NCI-H128 (cell line): Measurements from ENCODE around the gene PELI2.

Experiments used
- DNase-seq: peaks from one replicate; lab custom pipeline; 2025; ENCODE audit not compliant: unreplicated experiment; lab: John Stamatoyannopoulos, UW

The PELI2 gene

DNA sequence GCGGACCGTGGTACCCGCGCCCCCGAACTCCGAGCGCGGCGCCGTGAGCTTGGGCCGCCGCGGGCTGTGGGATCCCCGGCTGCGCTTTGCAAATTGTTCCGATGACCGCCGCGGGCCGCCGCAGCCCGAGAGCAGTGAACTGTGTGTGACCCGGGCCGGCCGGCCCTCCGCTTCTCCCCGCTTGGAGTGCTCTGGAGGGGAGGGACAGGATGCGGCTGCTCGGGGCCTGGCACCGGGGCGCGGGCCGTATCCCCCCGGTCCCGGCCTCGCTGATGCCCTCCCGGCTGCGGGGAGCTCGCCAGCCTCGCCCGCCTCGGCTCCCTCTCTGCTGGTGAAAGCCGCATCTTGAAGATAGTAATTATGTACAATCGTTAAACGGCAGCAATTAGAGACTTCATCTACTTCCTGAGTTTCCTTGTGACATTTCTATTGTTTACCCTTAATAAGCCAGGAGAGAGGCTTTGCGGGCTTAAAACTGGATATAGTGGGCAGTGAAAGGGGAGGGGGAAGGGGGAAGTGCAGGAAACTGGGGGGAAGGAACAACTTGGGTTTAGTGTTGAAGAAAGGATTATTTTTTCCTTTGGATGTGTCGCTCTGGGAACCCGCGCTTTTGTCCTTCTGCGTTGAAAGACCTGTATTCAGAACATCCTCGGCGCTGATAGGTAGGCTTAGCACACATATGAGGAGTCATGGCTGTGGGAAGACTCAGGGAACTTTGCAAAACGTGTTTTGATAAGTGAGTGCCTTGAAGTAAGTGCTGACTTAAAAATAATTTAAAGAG, 1.2 kb downstream of the PELI2 start:
- no peak for DNase-seq

DNA sequence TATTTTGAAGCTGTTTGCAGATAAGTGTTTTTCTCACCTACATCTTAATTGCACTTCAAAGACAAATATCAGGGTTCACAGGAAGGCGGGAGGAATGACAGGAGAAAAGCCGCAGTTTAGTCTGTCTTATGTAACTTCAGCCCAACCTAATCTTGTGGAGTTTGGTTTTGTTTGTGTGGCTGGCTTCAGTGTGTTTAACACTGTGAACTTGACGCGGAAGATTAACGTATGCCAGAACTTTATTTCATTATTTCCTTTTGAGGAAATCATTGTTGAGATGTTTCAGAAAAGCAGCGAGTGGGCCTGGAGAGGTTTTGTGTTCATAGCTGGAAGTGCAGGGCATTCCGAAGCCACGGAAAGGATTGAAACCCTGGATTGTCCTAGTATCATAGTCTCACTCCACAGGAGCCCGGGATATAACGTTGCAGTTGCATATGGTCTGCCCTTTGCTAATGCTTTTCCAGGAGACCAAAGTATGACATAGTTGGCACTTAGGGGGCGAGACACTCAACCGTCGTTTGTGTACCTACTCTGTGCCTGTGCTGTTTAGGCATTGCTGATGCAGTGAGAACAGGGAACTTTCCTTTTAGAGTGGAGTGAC, 2.0 kb downstream of the PELI2 start:
- no peak for DNase-seq

DNA sequence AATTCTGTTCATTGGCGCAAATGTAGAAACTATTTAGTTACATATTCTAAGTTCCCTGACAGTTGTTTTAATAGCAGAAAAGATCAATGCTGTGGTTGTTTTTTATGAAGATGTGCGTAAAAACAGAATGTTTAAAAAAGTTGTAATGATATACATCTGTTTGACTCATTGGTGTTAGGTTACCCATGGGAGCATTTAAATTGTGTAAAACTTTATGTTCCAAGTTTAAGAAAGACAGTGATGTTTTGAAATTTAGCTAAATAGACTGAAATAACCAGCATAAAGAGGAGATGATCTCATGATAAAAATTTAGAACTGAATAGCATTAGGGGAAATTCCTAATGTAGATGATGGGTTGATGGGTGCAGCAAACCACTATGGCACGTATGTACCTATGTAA, 3.6 kb downstream of the PELI2 start:
- DNase-seq: no peak

DNA sequence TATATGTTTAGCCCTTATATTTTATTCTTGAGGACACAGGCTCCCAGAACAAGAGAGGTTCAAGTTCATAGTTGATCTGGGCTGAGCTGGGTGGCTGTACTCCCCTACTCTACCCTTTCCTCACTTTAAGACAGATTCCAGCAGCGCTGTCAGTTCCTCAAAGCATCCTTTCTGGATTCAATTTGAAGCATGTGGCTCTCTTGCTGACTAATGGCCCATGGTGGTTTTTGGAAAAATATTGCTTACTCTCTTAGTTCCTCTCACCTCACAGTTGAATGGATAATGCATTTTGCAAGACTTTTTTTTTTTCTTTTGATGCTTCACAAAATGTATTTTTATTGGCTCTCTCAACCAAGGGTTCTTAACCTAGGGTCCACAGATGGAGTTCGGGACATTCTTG, 4.1 kb downstream of the PELI2 start:
- no peak for DNase-seq

DNA sequence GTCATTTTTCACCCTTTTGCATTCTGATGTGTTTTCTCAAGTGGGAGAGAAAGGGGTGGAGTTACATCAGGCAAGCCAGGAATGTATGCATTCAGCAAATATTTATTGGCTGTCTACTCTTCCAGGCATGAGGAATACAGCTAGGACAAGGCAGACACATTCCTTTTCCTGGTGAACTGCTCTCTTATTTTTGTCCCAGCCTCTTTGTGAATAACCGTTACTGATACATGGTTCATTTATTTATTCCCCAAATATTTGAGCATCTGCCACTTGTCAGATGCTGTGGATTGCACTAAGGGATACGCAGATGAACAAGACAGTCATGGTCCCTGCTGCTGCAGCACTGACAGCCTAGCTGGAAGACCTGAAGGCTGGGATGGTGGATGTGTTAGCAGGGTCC, 6.1 kb downstream of the PELI2 start:
- DNase-seq: no peak

DNA sequence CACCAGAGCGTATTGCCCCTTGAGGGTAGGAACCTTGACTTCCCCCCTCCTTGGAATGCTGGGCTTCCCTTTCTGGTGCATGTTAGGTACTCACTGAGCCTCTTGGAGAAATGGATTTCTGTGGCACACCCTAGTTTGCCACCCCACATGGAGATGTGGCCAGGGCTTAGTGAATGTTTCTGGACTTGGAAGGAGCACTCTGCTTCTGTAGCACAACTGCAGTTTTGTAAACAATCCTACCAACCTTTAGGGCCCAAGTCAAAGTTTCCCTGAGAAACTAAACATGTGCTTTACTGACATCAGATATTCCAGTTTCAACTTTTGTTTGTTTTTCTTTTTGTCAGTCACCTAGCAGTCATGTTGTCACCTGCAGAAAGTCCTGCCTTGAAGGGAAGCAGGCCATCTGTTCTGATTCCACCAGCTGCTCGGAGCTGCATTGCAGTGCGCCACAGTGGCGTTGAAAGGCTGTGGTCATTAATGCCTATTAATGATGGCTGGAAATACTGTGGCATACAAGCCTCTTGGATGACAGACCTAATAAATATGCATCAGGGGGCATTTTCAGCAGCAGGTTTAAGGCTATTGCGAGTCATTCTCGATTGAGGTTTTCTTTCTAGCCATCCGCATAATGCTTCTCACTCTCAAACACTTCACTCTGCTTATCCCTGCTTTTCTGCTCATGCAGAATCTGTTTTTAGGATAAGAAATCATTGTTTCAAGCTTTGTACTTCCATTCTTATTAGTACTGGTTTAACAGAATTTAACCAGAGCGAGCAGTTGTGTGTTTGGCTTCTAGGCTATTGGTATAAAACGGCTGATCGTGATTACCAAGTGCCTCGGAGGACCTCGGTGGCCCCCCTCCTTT, 7.8 kb downstream of the PELI2 start:
- DNase-seq: no peak

DNA sequence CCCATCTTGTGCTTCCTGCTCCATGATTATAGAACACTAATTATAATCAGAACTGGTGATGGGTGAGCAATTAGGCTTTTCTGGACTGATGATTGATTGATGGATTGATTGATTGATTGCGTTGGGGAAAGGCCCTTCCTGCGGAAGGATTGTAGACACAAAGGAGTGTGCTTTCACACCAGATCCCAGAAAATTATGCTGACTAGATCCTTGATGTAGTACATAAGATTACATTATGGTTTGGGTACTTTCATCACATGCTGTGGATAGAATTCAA, 8.4 kb downstream of the PELI2 start:
- no peak for DNase-seq

DNA sequence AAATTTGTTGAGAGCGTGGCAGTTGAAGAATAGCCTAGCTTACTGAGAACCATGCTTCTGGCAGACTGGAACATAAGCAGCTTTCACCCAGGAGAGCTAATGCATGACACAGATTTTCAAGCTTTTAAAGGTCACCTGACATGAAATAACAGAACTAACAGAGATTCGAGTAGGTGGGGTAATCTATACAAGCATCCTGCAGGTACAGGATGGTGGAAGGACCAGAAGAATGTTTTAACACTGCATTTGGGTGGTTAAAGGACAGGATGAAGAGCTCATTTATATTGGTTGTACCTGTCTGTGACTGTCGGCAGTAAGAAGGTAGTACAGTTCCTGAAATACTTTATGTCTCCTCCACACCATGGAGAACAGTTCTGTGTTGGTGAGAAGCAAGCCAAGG, 8.9 kb downstream of the PELI2 start:
- DNase-seq: no peak

DNA sequence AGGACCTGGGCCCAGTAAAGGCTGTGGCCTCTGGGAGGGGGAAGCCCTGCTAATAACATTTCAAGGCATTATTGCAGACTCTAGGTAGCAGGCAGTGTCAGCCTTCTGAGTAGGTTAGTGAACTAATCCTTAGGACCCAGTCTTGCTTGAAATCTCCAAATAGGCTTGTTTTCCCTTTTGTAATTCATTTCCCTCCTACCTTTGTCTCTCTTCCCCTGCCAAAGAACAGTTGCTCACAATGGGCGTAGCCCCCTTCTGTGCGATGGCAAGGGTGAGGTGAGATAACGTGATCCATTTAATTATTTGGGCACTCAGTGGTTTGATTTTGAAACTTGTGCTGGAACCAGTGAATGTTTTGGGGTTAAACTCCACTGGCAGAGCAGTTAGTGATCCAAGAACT, 10.9 kb downstream of the PELI2 start:
- no peak for DNase-seq

DNA sequence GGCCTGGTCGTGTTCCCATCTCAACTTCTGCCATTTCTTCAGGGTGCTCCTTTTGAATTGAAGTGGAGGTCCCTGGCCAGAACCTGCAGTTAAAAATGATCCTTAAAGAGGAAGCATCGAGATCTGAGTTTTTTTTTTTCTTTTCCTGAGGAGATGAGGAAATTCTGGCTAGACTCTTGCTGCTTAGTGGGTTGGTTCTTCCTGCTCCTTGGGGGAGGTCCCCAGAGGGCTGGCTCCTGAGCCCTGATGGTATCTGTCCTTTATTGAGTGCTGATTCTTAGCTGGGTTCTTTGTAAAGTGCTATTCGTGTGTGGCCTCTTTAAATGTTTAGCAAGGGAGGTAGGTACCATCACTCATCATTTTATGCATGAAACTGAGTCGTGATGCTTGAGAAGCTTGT, 11.7 kb downstream of the PELI2 start:
- DNase-seq: no peak

DNA sequence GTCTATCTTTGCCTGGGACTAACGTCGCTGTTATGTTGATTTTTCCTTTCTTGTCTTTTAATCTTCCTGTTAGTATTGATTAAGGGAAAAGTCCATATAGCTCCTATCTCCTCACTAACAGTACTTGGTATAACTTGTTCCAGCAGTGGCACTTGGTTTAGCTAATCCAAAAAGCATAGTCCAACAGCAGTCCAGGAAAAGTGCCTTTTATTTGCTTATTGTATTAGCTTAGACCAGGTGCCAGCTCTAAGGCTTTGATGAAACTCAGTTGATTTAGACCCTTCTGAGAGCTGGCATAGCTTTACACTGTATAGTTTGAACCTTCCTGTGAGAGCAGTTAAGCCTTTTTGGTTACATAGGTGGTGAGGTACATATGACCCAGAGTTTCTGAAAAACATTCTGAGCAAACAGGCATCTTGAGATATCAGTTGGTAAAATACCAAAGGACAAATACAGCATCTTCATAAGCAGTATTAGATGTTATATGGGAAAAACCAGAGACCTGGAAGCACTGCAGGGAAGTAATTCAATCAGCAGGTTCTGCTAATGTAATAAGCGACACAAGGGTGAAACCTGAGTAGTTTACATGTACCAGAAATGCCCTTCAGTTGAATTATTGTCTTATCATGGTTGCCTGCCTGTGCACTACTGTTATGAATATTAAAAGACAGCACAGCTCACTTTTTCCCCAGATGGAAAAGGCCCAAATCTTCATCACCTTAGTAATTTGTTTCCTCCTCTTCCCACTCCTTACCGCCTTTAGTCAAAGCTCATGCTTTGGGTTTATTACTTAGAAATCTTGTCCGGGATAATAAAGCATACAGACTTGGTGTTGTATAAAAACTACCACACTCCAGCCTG, 13.0 kb downstream of the PELI2 start:
- peak; percentile 26 for DNase-seq

DNA sequence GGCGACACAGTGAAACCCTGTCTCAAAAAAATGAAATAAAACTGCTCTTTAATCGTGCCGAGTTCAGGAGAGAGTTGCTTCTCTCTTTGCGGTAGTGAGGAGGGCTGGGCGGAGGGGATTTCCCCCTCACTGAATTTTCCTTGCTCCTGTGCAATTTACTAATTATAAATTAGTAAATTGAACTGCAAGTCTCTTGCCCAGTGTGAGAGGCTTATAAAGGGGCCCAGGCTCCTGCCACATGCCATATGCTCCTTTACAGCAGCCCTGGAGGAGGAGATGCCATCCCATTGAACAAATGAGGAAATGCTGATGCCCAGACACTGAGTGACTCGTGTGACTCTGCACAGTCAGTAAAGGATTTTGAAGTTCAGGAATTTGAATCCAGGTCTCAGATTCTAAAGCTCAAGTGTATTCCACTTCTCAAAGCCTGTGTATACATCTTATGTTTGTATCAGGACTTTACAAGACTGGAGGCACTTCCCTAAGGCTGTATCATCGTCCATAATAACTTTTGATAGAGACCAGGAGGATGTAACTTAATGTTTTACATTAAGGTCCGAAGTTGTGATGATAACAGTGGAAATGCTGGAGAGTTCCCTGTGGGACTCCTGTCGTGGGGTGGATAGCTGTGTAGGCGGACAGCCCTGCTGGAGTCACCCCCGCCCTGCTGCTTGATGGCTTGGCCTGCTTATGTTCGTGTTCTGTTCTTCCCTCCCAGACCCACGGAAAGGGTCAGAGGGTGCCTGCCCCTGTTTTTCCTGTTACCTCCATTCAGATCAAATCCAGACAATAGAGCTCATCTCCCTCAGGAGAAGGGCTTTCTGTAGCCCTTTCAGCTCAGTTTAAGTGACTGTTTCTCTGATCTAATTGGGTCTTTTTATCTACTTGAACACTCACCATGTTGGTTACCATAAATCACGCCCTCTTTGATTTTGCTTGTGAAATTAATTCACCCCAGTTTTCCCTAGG, 13.9 kb downstream of the PELI2 start:
- no peak for DNase-seq

DNA sequence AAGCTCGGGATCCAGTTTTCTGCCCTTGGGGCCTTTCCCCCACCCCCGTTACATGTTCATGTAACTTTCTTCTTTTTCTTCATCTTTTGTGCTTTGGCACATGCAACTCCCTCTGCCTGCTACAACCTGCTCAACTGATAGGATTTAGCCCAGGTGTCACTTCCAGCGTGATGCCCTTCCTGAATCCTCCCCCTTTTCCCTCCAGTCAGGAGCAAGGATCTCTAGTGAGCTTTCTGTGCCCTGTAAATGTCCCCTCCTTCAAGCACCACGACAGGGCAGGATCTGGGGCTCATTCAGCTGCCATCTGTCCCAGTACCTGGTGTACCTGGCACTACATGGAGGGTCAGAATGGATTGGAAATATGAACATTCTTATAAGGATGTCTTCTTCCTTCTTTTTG, 15.3 kb downstream of the PELI2 start:
- DNase-seq: no peak

DNA sequence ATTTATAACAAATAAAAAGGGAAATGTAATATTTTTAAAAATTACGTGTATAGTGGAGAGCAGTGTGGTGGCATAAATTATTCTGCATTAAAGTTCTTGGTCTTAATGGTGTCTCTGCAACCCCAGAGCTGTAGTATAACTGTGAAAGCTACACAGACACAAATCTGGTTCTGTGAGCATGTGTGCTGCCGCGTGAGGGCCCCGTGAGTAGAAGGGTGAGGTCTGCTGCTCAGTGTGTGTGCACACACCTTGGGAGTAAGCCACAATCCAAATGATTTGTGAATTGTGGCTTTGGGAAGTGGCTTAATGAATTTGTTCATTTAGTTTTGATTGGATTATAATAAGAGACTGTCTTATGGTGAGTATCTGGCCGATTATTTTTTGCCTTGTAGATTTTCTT, 16.8 kb downstream of the PELI2 start:
- no peak for DNase-seq

DNA sequence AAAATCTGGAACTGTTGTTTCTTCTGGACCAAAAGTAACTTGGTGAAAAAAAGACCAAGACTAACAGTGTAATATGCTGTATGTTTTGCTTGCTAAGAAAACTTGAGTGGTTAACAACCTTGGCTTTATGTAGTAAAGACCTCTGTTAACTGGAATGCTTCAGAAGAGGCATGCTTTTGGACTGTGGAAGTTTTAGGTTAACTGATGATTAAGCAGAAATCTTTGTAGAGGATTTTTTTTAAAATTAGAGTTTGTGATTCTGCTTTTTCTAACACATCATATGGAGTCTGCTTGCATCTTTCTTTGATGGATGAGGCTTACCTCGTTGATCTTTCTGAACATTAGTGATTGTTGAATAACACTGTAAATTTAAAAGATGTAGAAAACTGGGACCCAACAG, 17.5 kb downstream of the PELI2 start:
- DNase-seq: no peak

DNA sequence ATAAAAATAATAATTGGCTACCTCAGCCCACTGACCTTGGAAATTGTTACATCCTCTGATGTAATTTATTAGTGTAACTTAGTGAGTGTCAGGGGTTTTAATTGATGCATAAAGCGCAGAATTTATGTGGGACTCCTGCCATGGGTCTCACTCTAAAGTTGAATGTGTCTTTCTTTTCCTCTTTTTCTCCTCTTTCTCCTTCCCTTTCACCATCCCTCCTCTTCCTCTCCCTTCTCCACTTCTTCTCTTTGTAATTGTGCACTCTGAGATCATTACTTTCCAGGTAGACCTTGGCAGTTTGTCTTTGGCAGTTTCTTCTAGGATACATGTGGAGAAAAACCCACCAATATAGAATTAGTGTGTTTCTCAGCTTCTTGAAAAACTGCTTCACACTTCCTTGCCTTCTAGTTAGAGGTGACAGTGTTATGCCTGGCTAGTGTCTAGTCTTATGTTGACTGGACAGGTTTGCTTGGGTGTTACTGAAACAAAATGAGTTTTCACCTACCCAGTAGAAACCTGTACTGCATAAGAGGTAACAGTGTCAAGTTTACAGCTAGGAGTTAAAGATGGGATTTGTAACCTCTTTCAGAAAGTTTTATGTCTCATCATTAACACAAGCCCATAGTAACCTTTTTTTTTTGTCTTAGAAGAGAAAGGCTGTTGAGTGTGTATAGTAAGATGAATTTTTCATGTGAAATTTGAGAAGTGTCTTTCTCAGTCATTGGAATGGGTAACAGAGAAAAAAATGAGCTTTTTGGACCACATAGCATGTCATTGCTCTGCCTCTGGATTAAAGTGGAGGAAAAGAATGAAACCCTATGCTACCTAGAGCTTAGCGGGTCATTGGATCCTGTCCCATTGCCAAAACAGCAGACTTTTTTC, 18.6 kb downstream of the PELI2 start:
- no peak for DNase-seq

DNA sequence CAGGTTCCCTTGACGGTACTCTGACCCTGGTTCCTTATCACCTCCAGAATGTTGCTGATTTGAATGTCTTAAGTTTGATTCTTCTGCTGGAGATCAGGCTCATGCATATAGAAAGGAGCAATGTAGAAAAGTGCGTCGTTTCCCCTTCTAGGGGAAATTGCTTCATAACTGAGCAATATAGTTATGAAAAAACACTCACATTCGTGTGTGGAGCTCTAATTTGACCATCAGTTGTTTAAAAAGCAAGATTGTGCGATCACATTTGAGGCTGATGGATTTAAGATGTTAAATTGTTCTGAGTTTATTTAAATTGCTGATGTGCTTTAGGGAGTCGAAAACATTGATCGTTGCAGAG, 19.2 kb downstream of the PELI2 start:
- DNase-seq: no peak

DNA sequence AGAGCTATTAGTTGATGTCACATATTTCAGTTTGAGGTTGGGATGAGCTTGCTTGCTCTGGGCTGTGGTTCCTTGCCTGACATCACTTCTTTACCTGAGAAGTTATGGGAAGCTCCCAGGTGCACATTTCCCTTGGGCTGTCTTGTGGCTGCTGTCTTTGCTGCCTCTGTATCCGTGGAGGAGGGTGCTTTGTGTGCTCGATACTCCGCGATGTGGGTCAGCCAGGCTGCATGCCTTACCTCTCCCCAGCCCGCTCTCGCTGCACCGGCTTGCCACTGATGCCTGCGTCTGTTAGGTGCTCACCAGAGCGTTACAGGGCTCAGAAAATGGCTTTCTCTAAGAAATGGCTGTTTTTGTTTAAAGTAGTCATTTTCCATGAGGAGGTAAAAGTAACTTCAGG, 19.6 kb downstream of the PELI2 start:
- DNase-seq: no peak

DNA sequence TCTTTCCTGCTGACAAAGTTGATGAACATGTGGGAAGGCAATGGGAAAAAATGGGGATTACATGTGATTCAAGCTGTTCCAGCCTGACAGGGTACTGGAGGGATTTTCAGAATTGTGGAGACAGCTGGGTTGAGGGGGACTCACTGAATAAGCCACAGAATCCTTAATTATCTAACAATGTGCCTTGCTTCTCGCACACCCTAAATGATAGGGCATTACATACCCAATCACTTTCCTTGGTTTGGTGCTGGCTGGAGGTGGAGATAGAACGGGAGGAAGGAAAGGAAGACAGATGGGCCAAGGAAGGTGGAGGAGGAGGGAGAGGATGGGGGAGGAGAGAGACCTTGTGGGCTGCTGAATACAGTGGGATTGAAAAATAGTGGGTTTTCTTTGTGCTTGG, 20.7 kb downstream of the PELI2 start:
- no peak for DNase-seq
